Activated B cell treated with CpG ODN at 0.5 μM for 24 hours (primary cell): Measurements from ENCODE around the gene JARID2. TPM values are rescaled to one million over a fixed set of nuclear protein-coding genes. Genes with fewer than 3 reads are reported as not detected.
A peak's percentile ranks its signal among the peaks of the same experiment; 100 is the strongest.

Source experiments
- ATAC-seq: fragments of 200-7000 bp; cut with Tn5 transposase; one replicate; pipeline ENCODE4 v1.10.0; 2021; ENCODE audit warnings: low read depth, mild to moderate bottlenecking, moderate library complexity
- CTCF ChIA-PET: fragments of 350-600 bp; sonication (Branson Sonifier 250); formaldehyde crosslinking; loops from one replicate; lab custom pipeline; 2021; ENCODE audit warnings: antibody characterized with exemption; lab: Charles Lee
- POLR2A ChIA-PET: fragments of 350-600 bp; sonication (Branson Sonifier 250); formaldehyde crosslinking; loops from one replicate; lab custom pipeline; 2021; ENCODE audit warnings: antibody characterized with exemption; lab: Charles Lee
- DNase-seq: peaks from one replicate; pipeline ENCODE4 v3.0.0; 2022
- H3K27ac Mint-ChIP-seq: one replicate; pipeline ENCODE4 v1.8.0; 2020; ENCODE audit warnings: mixed read lengths
- H3K27me3 Mint-ChIP-seq: one replicate; pipeline ENCODE4 v1.8.0; 2021; ENCODE audit warnings: mixed read lengths
- H3K36me3 Mint-ChIP-seq: one replicate; pipeline ENCODE4 v1.8.0; 2021; ENCODE audit warnings: low read depth, mixed read lengths
- H3K4me1 Mint-ChIP-seq: one replicate; pipeline ENCODE4 v1.8.0; 2021; ENCODE audit warnings: mixed read lengths
- H3K4me3 Mint-ChIP-seq: one replicate; pipeline ENCODE4 v1.8.0; 2020; ENCODE audit warnings: mild to moderate bottlenecking, mixed read lengths
- H3K9me3 Mint-ChIP-seq: one replicate; pipeline ENCODE4 v1.8.0; 2020; ENCODE audit warnings: mixed read lengths
- intact Hi-C: fragments of 100-400 bp; cut with micrococcal nuclease; formaldehyde crosslinking; loops from one replicate; pipeline ENCODE4 v1.15.1; 2024
- total RNA-seq: library from RNA; stranded (reverse); gene quantifications from 2 replicates; pipeline ENCODE4 v1.2.3, GENCODE V29; 2022
- TF ChIP-seq, protein P1 (sequence below): fragments of 200-600 bp; IDR thresholded peaks from one replicate; pipeline ENCODE4 v1.8.0; 2022; ENCODE audit warnings: antibody characterized with exemption, mild to moderate bottlenecking

The JARID2 gene
- total RNA-seq, 1 donor from 2014 or later, result 28.5 TPM

DNA sequence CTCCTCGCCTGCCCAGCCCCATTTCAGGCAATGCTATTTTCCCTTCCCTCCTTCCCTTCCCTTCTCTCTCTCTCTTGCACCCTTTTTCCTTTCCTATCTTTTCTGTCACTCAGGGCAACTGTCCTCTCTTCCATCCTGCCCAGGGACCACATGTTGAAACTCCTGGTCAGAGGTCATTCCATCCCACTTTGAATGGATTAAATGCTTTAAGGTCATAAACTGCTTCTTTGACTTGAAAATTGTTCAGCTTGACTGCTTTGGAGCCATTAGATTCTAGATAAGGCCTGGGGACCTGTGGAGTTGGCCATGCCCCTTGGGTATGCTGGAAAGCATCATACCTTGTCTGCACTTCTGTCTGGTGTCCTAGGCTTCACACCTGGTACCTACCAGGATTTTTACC lies 310.8 kb downstream of the JARID2 start:
- H3K27ac Mint-ChIP-seq, result peak overlapping the region; percentile 43
- POLR2A ChIA-PET, result interaction anchor here (0.7 kb wide), 1 partner anchor 324 kb away, joined by 3 read pairs; no protein-coding TSS in a partner anchor
- H3K9me3 Mint-ChIP-seq, result no peaks in the 10 kb centered on the region
- ATAC-seq (no peak), DNase-seq (no peak)
- H3K27me3 Mint-ChIP-seq, result no peaks in the 10 kb centered on the region
- intact Hi-C loops, result loop anchor here (2.0 kb wide), 1 partner anchor 14 kb away; no protein-coding TSS in a partner anchor
- TF ChIP-seq, protein P1, sequence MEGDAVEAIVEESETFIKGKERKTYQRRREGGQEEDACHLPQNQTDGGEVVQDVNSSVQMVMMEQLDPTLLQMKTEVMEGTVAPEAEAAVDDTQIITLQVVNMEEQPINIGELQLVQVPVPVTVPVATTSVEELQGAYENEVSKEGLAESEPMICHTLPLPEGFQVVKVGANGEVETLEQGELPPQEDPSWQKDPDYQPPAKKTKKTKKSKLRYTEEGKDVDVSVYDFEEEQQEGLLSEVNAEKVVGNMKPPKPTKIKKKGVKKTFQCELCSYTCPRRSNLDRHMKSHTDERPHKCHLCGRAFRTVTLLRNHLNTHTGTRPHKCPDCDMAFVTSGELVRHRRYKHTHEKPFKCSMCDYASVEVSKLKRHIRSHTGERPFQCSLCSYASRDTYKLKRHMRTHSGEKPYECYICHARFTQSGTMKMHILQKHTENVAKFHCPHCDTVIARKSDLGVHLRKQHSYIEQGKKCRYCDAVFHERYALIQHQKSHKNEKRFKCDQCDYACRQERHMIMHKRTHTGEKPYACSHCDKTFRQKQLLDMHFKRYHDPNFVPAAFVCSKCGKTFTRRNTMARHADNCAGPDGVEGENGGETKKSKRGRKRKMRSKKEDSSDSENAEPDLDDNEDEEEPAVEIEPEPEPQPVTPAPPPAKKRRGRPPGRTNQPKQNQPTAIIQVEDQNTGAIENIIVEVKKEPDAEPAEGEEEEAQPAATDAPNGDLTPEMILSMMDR, result no peak
- CTCF ChIA-PET, result interaction anchor here (0.7 kb wide), 1 partner anchor 1165 kb away, joined by 3 read pairs; no protein-coding TSS in a partner anchor
- no peak overlapping the region for H3K4me3 Mint-ChIP-seq
- peaks cover 65% of the 10 kb centered on the region for H3K4me1 Mint-ChIP-seq
- no peaks in the 10 kb centered on the region for H3K36me3 Mint-ChIP-seq

DNA sequence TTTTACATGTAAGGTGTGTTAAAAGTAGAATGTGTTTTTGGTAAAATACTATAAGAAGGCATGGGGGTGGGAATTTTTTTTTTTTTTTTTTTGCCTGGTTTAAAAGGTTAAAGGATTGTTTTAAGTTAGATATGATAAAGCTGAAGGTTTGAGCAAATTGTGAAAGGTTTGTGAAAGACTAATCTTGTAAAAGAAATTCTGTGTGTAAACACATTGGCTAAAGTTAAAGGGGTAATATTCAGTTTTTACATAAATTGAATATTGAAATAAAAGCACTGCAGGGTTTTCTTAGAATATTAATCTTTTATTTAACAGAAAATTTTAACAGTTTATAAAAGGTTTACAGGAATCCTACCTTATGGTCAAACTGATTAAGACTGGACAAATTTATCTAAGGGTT lies 311.3 kb downstream of the JARID2 start:
- Mint-ChIP-seq H3K4me3 (no peak overlapping the region), H3K36me3 (no peaks in the 10 kb centered on the region), H3K27me3 (no peaks in the 10 kb centered on the region), H3K4me1 (peaks cover 60% of the 10 kb centered on the region), H3K27ac (no peak overlapping the region), H3K9me3 (no peaks in the 10 kb centered on the region)
- DNase-seq (no peak), ATAC-seq (no peak)
- TF ChIP-seq, protein P1, result no peak
- ChIA-PET CTCF (no interaction called here), POLR2A (no interaction called here)
- intact Hi-C loops, result loop anchor here (2.0 kb wide), 1 partner anchor 14 kb away; no protein-coding TSS in a partner anchor

DNA sequence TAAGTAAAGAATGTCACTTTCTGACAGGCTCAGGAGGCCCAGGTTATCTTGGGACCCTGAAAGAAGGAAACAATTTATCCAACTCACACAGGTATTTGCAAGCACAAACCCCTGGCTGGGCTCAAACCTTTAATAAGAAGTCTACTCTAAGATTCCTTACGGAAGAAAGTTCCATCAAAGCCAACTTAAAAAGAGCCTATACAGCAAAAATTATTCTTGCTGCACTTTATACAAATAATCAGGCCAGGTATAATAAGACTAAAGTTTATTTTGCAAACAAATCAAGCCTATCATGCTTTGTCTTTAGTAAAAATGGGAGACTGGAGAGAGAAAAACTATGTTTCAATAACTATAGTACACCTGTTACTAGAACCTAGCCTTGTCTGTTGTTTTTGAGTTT lies 314.8 kb downstream of the JARID2 start:
- H3K9me3 Mint-ChIP-seq, result no peaks in the 10 kb centered on the region
- intact Hi-C loops, result no loop called here
- DNase-seq (no peak), ATAC-seq (no peak)
- H3K27me3 Mint-ChIP-seq, result no peaks in the 10 kb centered on the region
- H3K36me3 Mint-ChIP-seq, result peaks cover 9% of the 10 kb centered on the region
- ChIA-PET POLR2A (no interaction called here), CTCF (no interaction called here)
- TF ChIP-seq, protein P1, result no peak
- no peak overlapping the region for H3K4me3 Mint-ChIP-seq
- peaks cover 46% of the 10 kb centered on the region for H3K4me1 Mint-ChIP-seq
- no peak overlapping the region for H3K27ac Mint-ChIP-seq

DNA sequence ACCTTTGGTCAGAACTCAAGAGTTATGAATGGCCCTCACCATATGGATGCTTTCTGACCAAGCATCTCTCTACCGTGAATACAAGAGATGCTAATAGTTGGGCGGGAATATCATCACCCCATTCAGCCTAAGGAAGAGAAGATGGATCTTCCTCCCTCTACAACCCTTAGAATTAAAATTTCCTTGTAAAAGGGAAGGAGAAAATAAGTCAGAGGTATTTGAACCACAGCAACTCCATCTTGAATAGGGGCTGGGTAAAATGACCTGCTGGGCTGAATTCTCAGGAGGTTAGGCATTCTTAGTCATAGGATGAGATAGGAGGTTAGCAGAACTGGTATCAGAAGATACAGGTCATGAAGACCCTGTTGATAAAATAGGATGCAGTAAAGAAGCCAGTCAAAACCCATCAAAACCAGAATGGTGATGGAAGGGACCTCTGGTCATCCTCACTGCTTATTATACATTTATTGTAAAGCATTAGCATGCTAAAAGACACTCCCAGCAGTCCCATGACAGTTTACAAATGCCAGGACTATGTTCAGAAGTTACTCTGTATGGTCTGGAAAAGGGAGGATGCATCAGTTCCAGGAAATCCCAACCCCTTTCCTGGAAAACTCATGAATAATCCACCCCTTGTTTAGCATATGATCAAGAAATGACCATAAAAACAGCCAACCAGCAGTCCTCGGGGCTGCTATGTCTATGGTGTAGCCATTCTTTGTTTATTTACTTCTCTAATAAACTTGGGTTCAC lies 315.8 kb downstream of the JARID2 start:
- peaks cover 45% of the 10 kb centered on the region for H3K4me1 Mint-ChIP-seq
- TF ChIP-seq, protein P1, result no peak
- no peak overlapping the region for H3K4me3 Mint-ChIP-seq
- H3K27ac Mint-ChIP-seq, result no peak overlapping the region
- peaks cover 10% of the 10 kb centered on the region for H3K36me3 Mint-ChIP-seq
- DNase-seq, result no peak
- no peaks in the 10 kb centered on the region for H3K27me3 Mint-ChIP-seq
- ChIA-PET CTCF (no interaction called here), POLR2A (no interaction called here)
- no peak for ATAC-seq
- intact Hi-C loops, result no loop called here
- no peaks in the 10 kb centered on the region for H3K9me3 Mint-ChIP-seq

DNA sequence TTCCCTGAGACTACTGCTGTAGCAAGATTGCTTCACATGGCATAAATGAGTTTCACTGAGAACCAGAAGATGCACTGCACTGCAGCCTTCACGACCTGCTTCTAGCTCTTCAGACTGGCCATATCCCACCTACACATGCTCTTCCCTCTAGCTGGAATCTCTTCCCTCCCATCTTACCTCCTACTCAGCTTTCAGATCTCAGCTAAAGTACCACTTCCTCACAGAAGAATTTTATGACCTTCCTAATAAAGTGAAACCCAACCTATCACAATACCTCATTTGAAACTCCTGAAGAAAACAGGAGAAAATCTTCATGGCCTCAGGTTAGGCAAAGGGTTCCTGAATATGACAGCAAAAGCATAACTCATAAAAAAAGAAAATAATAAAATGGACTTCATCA lies 317.1 kb downstream of the JARID2 start:
- TF ChIP-seq, protein P1, result no peak
- Mint-ChIP-seq H3K27me3 (no peaks in the 10 kb centered on the region), H3K27ac (no peak overlapping the region), H3K4me1 (peaks cover 42% of the 10 kb centered on the region), H3K9me3 (no peaks in the 10 kb centered on the region), H3K36me3 (peaks cover 10% of the 10 kb centered on the region), H3K4me3 (no peak overlapping the region)
- POLR2A ChIA-PET, result no interaction called here
- no peak for ATAC-seq
- CTCF ChIA-PET, result interaction anchor here (1.6 kb wide), 1 partner anchor 12 kb away, joined by 3 read pairs; no protein-coding TSS in a partner anchor
- no peak for DNase-seq
- intact Hi-C loops, result no loop called here
